ENCODE results near the gene SH3BP4.

- no peak for TF ChIP-seq CTCF (IDR thresholded peaks at IDR 0.05)
- TF ChIP-seq CBX2 (IDR thresholded peaks at IDR 0.05; ENCODE audit: borderline replicate concordance, low read depth), result no peak
- TF ChIP-seq RFX5 (IDR thresholded peaks at IDR 0.05), result no peak
- TF ChIP-seq REST (IDR thresholded peaks at IDR 0.05), result no peak
- no peak for TF ChIP-seq MAFK (IDR thresholded peaks at IDR 0.05; ENCODE audit: partially characterized antibody)
- TF ChIP-seq POLR2A (IDR thresholded peaks at IDR 0.05; ENCODE audit: low read length), result no peak
These were observed 139.6 kb downstream of the SH3BP4 start for GRCh38 chr2:235091421-235091820.

Data from A549 (cell line).